Neural cell (in vitro differentiated cells): ENCODE results near the gene SLC22A6. TPM values are rescaled to one million over a fixed set of nuclear protein-coding genes. Genes with fewer than 3 reads are reported as not detected.

Experiments used
- H2AFZ ChIP-seq: fragments of 200-600, 300-800 bp; sonication (generic), shearing (Covaris generic); 2 replicates; pipeline ENCODE4 v1.6.0; 2014; ENCODE audit warnings: low read depth, mild to moderate bottlenecking, antibody characterized with exemption, low read length, moderate library complexity
- H3F3A ChIP-seq: fragments of 200-600 bp; shearing (Covaris generic); 2 replicates; pipeline ENCODE4 v1.6.1; 2016; ENCODE audit warnings: mild to moderate bottlenecking, moderate library complexity, mixed read lengths, antibody characterized with exemption, low read length; ENCODE audit not compliant: insufficient read depth, poor library complexity, severe bottlenecking
- H3K27ac ChIP-seq: fragments of 200-600, 300-800 bp; sonication (generic), shearing (Covaris generic); 2 replicates; pipeline ENCODE4 v1.5.1; 2014; ENCODE audit warnings: mild to moderate bottlenecking, low read length, moderate library complexity
- H3K27me3 ChIP-seq: fragments of 300-800, 200-600 bp; sonication (generic), shearing (Covaris generic); 2 replicates; pipeline ENCODE4 v1.6.0; 2014; ENCODE audit warnings: mild to moderate bottlenecking, low read depth, low read length, moderate library complexity; ENCODE audit not compliant: insufficient read depth
- H3K36me3 ChIP-seq: fragments of 300-800, 200-600 bp; sonication (generic), shearing (Covaris generic); 2 replicates; pipeline ENCODE4 v1.5.1; 2014; ENCODE audit warnings: mild to moderate bottlenecking, antibody characterized with exemption, low read length, moderate library complexity; ENCODE audit not compliant: insufficient read depth
- H3K4me2 ChIP-seq: fragments of 300-800, 200-600 bp; sonication (generic), shearing (Covaris generic); 2 replicates; pipeline ENCODE4 v1.6.0; 2014; ENCODE audit warnings: mild to moderate bottlenecking, low read length
- H3K4me3 ChIP-seq: fragments of 300-800, 200-600 bp; sonication (generic), shearing (Covaris generic); 2 replicates; pipeline ENCODE4 v1.5.1; 2014; ENCODE audit warnings: mild to moderate bottlenecking, low read length, moderate library complexity
- H3K79me2 ChIP-seq: fragments of 200-600 bp; shearing (Covaris generic); replicated peaks from 2 replicates; pipeline ENCODE4 v1.6.0; 2014; ENCODE audit warnings: mild to moderate bottlenecking, low read length, moderate library complexity; ENCODE audit not compliant: insufficient read depth
- H3K9ac ChIP-seq: fragments of 300-800, 200-600 bp; sonication (generic), shearing (Covaris generic); 2 replicates; pipeline ENCODE4 v1.6.1; 2016; ENCODE audit warnings: mild to moderate bottlenecking, low read length, mixed read lengths
- H3K9me2 ChIP-seq: fragments of 200-600 bp; shearing (Covaris generic); 2 replicates; pipeline ENCODE4 v1.6.1; 2016; ENCODE audit warnings: mild to moderate bottlenecking, low read length, mixed read lengths; ENCODE audit not compliant: insufficient read depth
- H3K9me3 ChIP-seq: fragments of 200-600, 300-800 bp; sonication (generic), shearing (Covaris generic); 2 replicates; pipeline ENCODE4 v1.6.1; 2016; ENCODE audit warnings: mild to moderate bottlenecking, mixed run types, low read length, moderate library complexity, mixed read lengths
- H4K20me1 ChIP-seq: fragments of 200-600 bp; shearing (Covaris generic); 2 replicates; pipeline ENCODE4 v1.6.1; 2016; ENCODE audit warnings: mild to moderate bottlenecking, mixed run types; ENCODE audit not compliant: insufficient read depth
- CTCF ChIP-seq: fragments of 450-650 bp; IDR thresholded peaks from 2 replicates; pipeline ENCODE4 v1.5.1; 2014; ENCODE audit warnings: antibody characterized with exemption, mild to moderate bottlenecking, moderate library complexity; ENCODE audit not compliant: poor library complexity, severe bottlenecking
- EP300 ChIP-seq: fragments of 450-650 bp; conservative IDR thresholded peaks from 2 replicates; pipeline ENCODE4 v1.6.1; 2014; ENCODE audit warnings: antibody characterized with exemption, mild to moderate bottlenecking, moderate library complexity; ENCODE audit not compliant: poor library complexity, severe bottlenecking
- EZH2 ChIP-seq: fragments of 200-600, 300-800 bp; shearing (Covaris generic), sonication (generic); IDR thresholded peaks from 2 replicates; pipeline ENCODE4 v1.6.1; 2014; ENCODE audit warnings: antibody characterized with exemption, low read length, borderline replicate concordance, mild to moderate bottlenecking; ENCODE audit not compliant: insufficient read depth, poor library complexity, severe bottlenecking
- MXI1 ChIP-seq: fragments of 450-650 bp; conservative IDR thresholded peaks from 2 replicates; pipeline ENCODE4 v1.6.1; 2014; ENCODE audit warnings: antibody characterized with exemption, mild to moderate bottlenecking; ENCODE audit not compliant: poor library complexity, severe bottlenecking
- POLR2AphosphoS5 ChIP-seq: IDR thresholded peaks from 2 replicates; pipeline ENCODE4 v1.6.1; 2012
- RAD21 ChIP-seq: fragments of 450-650 bp; conservative IDR thresholded peaks from 2 replicates; pipeline ENCODE4 v1.6.1; 2014; ENCODE audit warnings: antibody characterized with exemption, mild to moderate bottlenecking, moderate library complexity
- REST ChIP-seq: IDR thresholded peaks from 2 replicates; pipeline ENCODE4 v1.6.1; 2012; ENCODE audit warnings: borderline replicate concordance
- SMC3 ChIP-seq: fragments of 450-650 bp; conservative IDR thresholded peaks from 2 replicates; pipeline ENCODE4 v1.6.1; 2014; ENCODE audit warnings: antibody characterized with exemption, mild to moderate bottlenecking, moderate library complexity; ENCODE audit not compliant: poor library complexity
- TAF1 ChIP-seq: IDR thresholded peaks from 2 replicates; pipeline ENCODE4 v1.6.1; 2012; ENCODE audit warnings: low read depth
- polyA plus RNA-seq: library from polyadenylated mRNA; depleted of rRNA; stranded (reverse); fragments of >200 nt; gene quantifications from 2 replicates; pipeline ENCODE4 v1.2.3, GENCODE V29; 2014

Gene SLC22A6
- polyA plus RNA-seq, 1 donor from 2014 or later = not detected

- TF ChIP-seq SMC3 = no peak
- no peaks in the 10 kb centered on the region for H3K79me2 ChIP-seq
- H3K4me3 ChIP-seq = no peak overlapping the region
- H3K36me3 ChIP-seq = no peaks in the 10 kb centered on the region
- no peaks in the 10 kb centered on the region for H3F3A ChIP-seq
- H2AFZ ChIP-seq = no peak overlapping the region
- no peak overlapping the region for H3K27ac ChIP-seq
- no peaks in the 10 kb centered on the region for H4K20me1 ChIP-seq
- no peaks in the 10 kb centered on the region for H3K9me3 ChIP-seq
- H3K9me2 ChIP-seq = no peaks in the 10 kb centered on the region
- H3K27me3 ChIP-seq = no peaks in the 10 kb centered on the region
- no peak overlapping the region for H3K9ac ChIP-seq
- no peak overlapping the region for H3K4me2 ChIP-seq
Measured at GRCh38 chr11:62985041-62985750, 429 bp upstream of the SLC22A6 start.

- Histone ChIP-seq H3K4me2 (no peak overlapping the region), H4K20me1 (no peaks in the 10 kb centered on the region), H3K9me3 (no peaks in the 10 kb centered on the region), H3F3A (no peaks in the 10 kb centered on the region), H3K27me3 (no peaks in the 10 kb centered on the region), H3K4me3 (no peak overlapping the region), H3K36me3 (no peaks in the 10 kb centered on the region), H3K9ac (no peak overlapping the region), H3K9me2 (no peaks in the 10 kb centered on the region), H3K79me2 (no peaks in the 10 kb centered on the region), H2AFZ (no peak overlapping the region), H3K27ac (no peak overlapping the region)
- TF ChIP-seq REST (no peak), CTCF (no peak), MXI1 (no peak), RAD21 (no peak), SMC3 (no peak), EZH2 (no peak), EP300 (no peak), TAF1 (no peak), POLR2AphosphoS5 (no peak)
Measured at GRCh38 chr11:62983536-62984199, 1.1 kb downstream of the SLC22A6 start.
